ENCODE measurements around the gene UGT1A9. TPM values are rescaled to one million over a fixed set of nuclear protein-coding genes. Genes with fewer than 3 reads are reported as not detected.

UGT1A9 gene
- total RNA-seq, 1 experiment from 2014 or later, result not detected

DNA sequence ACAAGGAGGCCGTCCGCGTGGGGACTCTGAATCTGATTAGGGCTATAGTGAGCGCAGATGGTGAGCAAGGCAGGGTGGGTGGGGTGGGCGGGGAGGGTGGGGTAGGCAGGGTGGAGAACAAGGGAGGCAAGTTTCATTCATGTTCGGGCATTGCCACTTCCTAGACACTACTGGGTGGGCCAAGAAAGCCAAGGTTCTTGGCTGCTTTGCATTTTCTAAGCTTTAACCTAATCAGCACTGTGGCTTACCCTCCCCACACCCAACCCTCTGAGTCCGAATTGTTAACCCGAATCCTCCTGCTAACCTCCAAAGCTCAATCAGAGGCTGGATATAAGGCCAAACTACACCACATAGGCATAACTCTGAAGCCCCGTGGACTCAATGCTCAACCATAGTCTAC lies 124.6 kb downstream of the UGT1A9 start:
- ChIA-PET POLR2A (ENCODE audit: unreplicated experiment) (no interaction called here), CTCF (no interaction called here)
- TF ChIP-seq EZH2 (IDR thresholded peaks at IDR 0.05; ENCODE audit: low read depth), result no peak
- peaks cover 6% of the 10 kb centered on the region for H3K4me1 ChIP-seq (replicated peaks; ENCODE audit: insufficient read depth)
- H3F3A ChIP-seq (ENCODE audit: insufficient read depth, low read depth), result no peaks in the 10 kb centered on the region
- intact Hi-C loops (cut with micrococcal nuclease; ENCODE audit: unreplicated experiment), result no loop called here
- H4K20me1 ChIP-seq (ENCODE audit: insufficient read depth), result no peaks in the 10 kb centered on the region
- no TSS peak for BruUV-seq (replicated peaks)
- no peak overlapping the region for H3K4me2 ChIP-seq
- no peaks in the 10 kb centered on the region for H3K36me3 ChIP-seq (ENCODE audit: low read depth)
- DNase-seq, result no peak
- H3K27me3 ChIP-seq (ENCODE audit: insufficient read depth, low read depth), result no peaks in the 10 kb centered on the region
- no peak overlapping the region for H3K27ac ChIP-seq
- no peaks in the 10 kb centered on the region for H3K9me3 ChIP-seq (ENCODE audit: insufficient read depth, low read depth)
- H2AFZ ChIP-seq, result no peak overlapping the region
- H3K4me3 ChIP-seq, result no peak overlapping the region
- no peaks in the 10 kb centered on the region for H3K79me2 ChIP-seq (ENCODE audit: low read depth)
- no peaks in the 10 kb centered on the region for H3K9me2 ChIP-seq (ENCODE audit: insufficient read depth)

DNA sequence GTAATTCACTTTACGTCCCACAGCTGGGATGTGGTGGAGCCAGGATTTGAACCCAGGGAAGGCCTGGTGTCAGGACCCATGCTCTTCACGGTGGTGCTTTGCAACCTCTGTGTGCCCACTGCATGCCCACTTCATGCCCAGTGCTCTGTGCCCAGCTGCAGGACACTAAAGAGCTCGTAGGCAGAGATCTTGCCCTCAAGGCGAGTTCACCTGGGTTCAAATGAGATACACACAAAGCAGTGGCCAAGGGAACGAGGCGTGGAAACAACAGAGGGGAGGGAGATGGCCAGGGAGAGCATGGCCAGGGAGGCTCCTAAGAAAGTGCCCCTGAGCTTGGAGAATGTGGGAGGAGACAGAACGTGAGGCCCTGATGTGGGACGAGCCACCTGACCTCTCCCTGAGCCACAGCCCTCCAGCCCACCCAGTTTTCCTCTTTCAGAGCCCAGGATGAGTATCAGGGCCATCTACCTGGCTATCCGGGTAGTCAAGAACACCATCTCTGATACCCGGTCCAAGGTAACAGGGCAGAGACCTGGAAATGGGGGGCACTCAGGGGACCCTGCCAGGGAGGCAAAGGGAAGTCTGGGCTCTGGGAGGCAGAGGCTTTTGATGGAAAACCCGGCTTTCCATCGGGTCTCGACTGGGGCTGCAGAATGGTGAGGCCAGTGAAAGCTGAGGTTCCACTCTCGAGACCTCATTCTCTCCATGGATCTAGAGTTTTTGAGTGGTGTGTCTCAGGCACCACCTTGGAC lies 126.8 kb downstream of the UGT1A9 start:
- no peaks in the 10 kb centered on the region for H3K27me3 ChIP-seq (ENCODE audit: insufficient read depth, low read depth)
- ChIA-PET POLR2A (ENCODE audit: unreplicated experiment) (no interaction called here), CTCF (no interaction called here)
- H3K4me2 ChIP-seq, result no peak overlapping the region
- no peaks in the 10 kb centered on the region for H3K36me3 ChIP-seq (ENCODE audit: low read depth)
- H3K9me3 ChIP-seq (ENCODE audit: insufficient read depth, low read depth), result no peaks in the 10 kb centered on the region
- H3K4me3 ChIP-seq, result no peak overlapping the region
- no peaks in the 10 kb centered on the region for H3F3A ChIP-seq (ENCODE audit: insufficient read depth, low read depth)
- no peaks in the 10 kb centered on the region for H3K79me2 ChIP-seq (ENCODE audit: low read depth)
- H3K9me2 ChIP-seq (ENCODE audit: insufficient read depth), result no peaks in the 10 kb centered on the region
- no TSS peak for BruUV-seq (replicated peaks)
- H3K27ac ChIP-seq, result no peak overlapping the region
- H2AFZ ChIP-seq, result no peak overlapping the region
- no peak for DNase-seq
- no peak for TF ChIP-seq EZH2 (IDR thresholded peaks at IDR 0.05; ENCODE audit: low read depth)
- TF ChIP-seq, protein P1, sequence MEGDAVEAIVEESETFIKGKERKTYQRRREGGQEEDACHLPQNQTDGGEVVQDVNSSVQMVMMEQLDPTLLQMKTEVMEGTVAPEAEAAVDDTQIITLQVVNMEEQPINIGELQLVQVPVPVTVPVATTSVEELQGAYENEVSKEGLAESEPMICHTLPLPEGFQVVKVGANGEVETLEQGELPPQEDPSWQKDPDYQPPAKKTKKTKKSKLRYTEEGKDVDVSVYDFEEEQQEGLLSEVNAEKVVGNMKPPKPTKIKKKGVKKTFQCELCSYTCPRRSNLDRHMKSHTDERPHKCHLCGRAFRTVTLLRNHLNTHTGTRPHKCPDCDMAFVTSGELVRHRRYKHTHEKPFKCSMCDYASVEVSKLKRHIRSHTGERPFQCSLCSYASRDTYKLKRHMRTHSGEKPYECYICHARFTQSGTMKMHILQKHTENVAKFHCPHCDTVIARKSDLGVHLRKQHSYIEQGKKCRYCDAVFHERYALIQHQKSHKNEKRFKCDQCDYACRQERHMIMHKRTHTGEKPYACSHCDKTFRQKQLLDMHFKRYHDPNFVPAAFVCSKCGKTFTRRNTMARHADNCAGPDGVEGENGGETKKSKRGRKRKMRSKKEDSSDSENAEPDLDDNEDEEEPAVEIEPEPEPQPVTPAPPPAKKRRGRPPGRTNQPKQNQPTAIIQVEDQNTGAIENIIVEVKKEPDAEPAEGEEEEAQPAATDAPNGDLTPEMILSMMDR (conservative IDR thresholded peaks at IDR 0.05), result no peak
- H3K4me1 ChIP-seq (replicated peaks; ENCODE audit: insufficient read depth), result peaks cover 7% of the 10 kb centered on the region
- intact Hi-C loops (cut with micrococcal nuclease; ENCODE audit: unreplicated experiment), result no loop called here
- no peaks in the 10 kb centered on the region for H4K20me1 ChIP-seq (ENCODE audit: insufficient read depth)

DNA sequence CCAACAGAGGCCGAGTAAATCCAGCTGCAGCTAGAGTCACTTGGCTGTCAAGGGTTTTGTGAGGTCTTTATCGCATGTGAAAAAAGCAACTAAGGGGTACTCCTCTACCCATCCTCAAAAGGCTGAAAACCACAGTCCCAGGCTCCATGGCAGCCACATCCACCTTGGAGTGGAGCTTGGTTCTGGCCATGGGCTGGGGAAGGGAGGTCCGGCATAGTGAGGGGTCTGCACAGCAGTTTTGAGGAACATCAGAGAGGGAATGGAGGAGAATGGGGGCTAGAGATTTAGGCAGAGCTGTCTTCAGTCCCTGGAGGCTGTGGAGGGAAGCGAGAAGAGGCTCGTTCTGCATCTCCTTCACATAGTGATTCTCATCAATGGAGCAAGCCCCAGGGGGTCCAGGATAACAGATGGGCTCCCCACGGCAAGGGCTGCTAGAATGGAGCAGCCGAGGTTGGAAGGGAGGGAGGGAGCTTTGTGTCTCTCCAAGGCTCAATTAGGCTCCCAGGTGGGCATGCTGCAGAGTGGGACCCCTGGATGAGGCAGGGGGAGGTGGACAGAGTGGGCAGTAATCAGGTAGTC lies 127.5 kb downstream of the UGT1A9 start:
- Histone ChIP-seq H3K79me2 (ENCODE audit: low read depth) (no peaks in the 10 kb centered on the region), H3K4me2 (no peak overlapping the region), H3K4me1 (replicated peaks; ENCODE audit: insufficient read depth) (peaks cover 7% of the 10 kb centered on the region), H3K36me3 (ENCODE audit: low read depth) (no peaks in the 10 kb centered on the region), H3K27ac (no peak overlapping the region), H3K9me2 (ENCODE audit: insufficient read depth) (no peaks in the 10 kb centered on the region), H3K9me3 (ENCODE audit: insufficient read depth, low read depth) (no peaks in the 10 kb centered on the region), H2AFZ (no peak overlapping the region), H3K4me3 (no peak overlapping the region), H3F3A (ENCODE audit: insufficient read depth, low read depth) (no peaks in the 10 kb centered on the region), H3K27me3 (ENCODE audit: insufficient read depth, low read depth) (no peaks in the 10 kb centered on the region), H4K20me1 (ENCODE audit: insufficient read depth) (no peaks in the 10 kb centered on the region)
- TF ChIP-seq EZH2 (IDR thresholded peaks at IDR 0.05; ENCODE audit: low read depth), result no peak
- TF ChIP-seq, protein P1 (conservative IDR thresholded peaks at IDR 0.05), result no peak
- intact Hi-C loops (cut with micrococcal nuclease; ENCODE audit: unreplicated experiment), result no loop called here
- ChIA-PET CTCF (no interaction called here), POLR2A (ENCODE audit: unreplicated experiment) (no interaction called here)
- no TSS peak for BruUV-seq (replicated peaks)
- DNase-seq, result no peak

Measured in PC-9 (cell line).